Measurements from ENCODE around the gene C17orf58.
"Not testable (repeated sequence)": the region's sequence is repeated elsewhere in the genome, so short reads cannot be mapped to it uniquely, and the experiment has no call there.

The C17orf58 gene

GRCh38 chr17:67996301-67997171 is at the start of gene C17orf58:
Gene C17orf58 (minus strand): TSS chr17:67996469. CDS start chr17:67996198, 271 bp downstream.
- DNase-seq (ENCODE audit: low spot score): not testable (repeated sequence)

GRCh38 chr17:68036304-68037147 is 40.3 kb upstream of the C17orf58 start:
- no peak for DNase-seq (ENCODE audit: low spot score)

DNA sequence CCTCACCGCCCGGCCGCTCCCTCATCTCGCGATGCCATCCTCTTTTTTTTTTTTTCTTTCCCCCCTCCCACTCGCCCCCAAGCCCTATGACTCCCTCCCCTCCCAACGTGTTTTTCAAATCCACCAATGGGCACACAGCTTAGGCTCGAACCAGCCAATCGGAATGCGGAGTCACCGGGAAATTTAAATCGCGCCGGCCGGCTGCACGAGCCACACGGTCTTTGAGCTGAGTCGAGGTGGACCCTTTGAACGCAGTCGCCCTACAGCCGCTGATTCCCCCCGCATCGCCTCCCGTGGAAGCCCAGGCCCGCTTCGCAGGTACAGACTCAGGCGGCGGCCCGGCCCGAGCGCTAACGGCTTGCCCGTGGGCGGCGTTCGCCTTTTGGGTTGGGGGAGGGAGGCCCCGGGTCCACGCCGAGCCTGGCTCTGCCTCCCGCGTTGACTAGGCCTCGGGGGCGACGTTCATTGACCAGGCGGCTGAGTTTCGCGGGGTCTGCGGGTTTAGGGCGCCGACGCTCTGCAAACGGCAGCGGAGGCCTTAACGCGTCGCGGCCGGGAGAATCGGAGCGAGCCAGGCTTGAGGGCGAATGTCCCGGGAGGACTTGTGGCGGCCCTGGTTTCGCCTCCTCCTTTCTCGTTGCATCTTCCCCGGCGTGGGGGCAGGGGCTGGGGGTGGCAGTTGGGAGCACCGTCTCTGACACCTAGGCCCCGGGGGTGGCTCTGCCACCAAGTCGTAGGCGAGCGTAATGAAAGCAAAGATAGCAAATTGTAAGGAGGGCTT is 39.4 kb upstream of the C17orf58 start, which contains the start of gene KPNA2:
TSS of gene KPNA2 (plus strand) at position 213 of the 781 bp plus-strand sequence. CDS start 1,398 bp downstream, outside the sequence.
- DNase-seq (ENCODE audit: low spot score): peak; percentile 97

DNA sequence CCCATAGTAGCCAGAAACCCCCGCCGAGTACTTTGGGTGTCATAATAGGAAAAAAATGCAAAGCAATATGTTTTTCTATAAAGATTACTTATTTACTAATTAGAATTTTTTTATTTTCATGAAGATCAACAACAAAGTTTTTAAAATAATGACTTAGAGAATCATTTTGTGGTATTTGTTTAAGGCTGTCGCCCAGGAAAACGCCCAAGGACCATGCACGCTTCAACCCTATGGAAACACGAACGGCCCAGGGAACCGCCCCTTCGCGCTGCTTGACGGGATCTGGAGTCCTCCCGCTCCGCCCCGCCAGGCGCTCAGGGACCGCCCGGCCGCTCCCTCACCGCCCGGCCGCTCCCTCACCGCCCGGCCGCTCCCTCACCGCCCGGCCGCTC is 38.9 kb upstream of the C17orf58 start:
- DNase-seq (ENCODE audit: low spot score): no peak

- DNase-seq (ENCODE audit: low spot score): peak; percentile 18
Observed at GRCh38 chr17:68034452-68034776, 38.1 kb upstream of the C17orf58 start.

DNA sequence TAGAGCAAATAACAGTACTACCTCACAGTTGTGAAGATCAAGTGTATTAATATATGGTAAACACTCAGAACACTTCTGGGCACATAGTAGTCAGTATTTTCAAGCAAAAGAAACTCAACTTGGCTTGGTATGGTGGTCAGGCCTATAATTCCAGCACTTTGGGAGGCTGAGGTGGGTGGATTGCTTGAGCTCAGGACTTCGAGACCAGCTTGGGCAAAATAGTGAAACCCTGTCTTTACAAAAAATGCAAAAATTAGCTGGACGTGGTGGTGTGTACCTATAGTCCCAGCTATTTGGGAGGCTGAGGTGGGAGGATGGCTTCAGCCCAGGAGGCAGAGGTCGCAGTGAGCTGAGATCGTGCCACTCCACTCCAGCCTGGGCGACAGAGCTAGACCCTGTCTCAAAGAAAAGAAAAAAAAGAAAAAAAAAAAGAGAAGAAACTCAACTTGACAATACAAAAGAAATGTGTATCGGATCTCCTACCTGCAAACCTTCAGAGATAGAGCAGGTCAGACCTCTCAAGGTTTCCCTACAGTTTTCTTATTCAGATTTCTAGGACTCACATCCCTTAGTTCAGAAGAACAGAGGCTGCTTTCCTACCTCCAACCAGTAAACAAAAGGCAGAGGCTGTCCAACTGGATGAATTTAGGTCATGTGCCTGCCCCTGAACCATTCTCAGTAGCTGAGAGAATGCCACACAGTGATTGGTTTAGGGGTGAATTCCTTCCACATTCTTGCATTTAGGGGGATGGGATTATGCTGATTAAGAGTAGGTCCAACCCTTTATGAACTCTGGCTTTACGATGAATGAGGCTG is 37.6 kb upstream of the C17orf58 start:
- peak; percentile 53 for DNase-seq (ENCODE audit: low spot score)

DNA sequence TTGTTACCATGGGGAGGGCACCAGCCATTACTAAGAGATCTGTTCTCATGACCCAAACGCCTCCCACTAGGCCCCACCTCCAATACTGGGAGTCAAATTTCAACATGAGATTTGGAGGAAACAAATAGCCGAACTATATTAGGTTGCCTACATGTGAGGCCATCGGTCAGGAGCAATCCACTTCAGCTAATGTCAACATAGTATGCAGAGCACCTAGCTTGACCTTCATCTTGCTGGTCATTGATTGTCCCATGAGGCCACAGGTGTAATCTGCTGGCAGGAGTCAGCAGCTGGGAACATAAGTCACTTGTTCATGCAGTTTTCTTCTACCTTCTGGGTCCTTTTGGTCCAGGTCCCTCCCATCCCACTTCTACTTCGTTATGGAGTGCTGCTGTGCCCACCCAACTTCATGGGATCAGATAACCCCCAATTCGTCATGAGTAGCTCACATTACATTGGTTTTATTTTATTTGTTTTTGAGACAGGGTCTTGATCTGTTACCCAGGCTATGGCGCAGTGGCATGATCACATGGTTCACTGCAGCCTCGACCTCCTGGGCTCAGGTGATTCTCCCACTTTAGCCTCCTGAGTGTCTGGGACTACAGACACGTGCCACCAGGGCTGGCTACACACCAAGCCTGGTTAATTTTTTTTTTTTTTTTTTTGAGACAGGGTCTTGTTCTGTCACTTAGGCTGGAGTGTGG is 33.4 kb upstream of the C17orf58 start:
- DNase-seq (ENCODE audit: low spot score): no peak

- not testable (repeated sequence) for DNase-seq (ENCODE audit: low spot score)
Observed at GRCh38 chr17:68022547-68022946, 26.3 kb upstream of the C17orf58 start.

DNA sequence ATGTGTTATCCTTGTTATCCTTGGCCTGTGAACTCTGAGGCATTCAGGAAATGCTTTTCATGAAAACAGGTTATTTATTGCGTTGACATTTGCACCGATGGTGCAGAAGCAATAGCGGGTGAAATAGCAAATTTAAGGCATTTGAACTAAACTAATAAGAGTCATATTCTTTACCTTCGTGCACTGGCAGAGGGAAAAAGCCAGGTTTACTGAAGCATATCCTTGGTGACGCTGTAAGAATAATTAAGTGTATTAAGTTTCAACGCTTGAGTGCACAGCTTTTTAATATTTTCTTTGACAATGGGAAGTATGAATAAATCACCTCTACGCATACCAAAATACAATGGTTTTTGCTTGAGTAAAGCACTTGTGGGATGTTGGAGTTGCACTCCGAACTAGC is 25.7 kb upstream of the C17orf58 start:
- no peak for DNase-seq (ENCODE audit: low spot score)

DNA sequence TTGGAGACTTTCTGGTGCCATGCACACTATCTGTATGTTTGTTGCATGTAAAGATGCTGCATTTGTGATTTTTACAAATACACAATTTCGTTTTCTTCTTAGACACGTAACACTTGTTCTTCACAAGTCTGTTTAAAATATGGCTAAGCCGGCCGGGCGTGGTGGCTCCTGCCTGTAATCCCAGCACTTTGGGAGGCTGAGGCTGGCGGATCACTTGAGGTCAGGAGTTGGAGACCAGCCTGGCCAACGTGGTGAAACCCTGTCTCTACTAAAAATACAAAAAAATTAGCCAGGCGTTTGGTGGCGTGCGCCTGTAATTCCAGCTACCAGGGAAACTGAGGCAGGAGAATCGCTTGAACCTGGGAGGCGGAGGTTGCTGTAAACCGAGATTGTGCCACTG is 24.5 kb upstream of the C17orf58 start:
- not testable (repeated sequence) for DNase-seq (ENCODE audit: low spot score)

GRCh38 chr17:68020409-68020756 is 24.1 kb upstream of the C17orf58 start:
- no peak for DNase-seq (ENCODE audit: low spot score)

- DNase-seq (ENCODE audit: low spot score): peak; percentile 95
Observed at GRCh38 chr17:68019675-68020408, 23.6 kb upstream of the C17orf58 start.

DNA sequence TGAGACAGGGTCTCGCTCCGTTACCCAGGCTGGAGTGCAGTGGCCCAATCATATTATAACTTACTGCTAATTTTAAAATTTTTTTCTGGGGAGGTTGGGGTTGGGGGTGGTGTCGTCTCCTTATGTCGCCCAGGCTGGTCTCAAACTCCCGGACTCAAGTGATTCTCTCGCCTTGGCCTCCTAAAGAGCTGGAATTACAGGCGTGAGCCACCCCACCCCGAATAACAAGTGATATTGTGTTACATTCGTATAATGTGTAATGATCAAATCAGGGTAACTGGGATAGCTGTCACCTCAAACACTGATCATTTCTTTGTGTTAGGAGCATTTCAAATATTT is 23.0 kb upstream of the C17orf58 start:
- DNase-seq (ENCODE audit: low spot score): no peak

DNA sequence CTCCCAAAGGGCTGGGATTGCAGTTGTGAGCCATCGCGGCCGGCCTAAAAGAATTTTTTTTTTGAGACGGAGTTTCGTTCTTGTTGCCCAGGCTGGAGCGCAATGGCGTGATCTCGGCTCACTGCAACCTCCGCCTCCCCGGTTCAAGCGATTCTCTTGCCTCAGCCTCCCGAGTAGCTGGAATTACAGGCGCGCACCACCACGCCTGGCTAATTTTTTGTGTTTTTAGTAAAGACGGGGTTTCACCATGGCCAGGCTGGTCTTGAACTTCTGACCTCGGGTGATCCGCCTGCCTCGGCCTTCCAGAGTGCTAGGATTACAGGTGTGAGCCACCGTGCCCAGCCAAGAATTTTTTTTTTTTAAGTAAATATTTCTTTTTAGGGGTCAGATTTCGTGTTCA is 22.2 kb upstream of the C17orf58 start:
- DNase-seq (ENCODE audit: low spot score): not testable (repeated sequence)

DNA sequence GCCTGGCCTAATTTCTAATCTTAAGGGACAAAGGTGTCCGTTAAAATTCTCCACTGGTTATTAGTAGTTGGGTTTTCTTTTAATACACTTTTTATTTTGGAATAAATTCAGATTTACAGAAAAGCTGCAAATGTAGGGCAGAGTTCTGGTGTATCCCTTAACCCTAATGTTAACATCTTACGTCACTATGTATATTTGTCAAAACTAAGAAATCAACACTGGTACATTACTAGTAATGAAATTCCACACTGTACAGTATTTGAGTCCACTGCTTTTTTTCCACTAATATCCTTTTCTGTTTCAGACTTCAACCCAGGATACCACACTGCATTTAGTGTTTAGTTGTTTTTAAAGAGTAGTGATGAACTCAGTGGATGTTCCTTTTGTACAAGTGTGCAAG is 20.6 kb upstream of the C17orf58 start:
- DNase-seq (ENCODE audit: low spot score): no peak

DNA sequence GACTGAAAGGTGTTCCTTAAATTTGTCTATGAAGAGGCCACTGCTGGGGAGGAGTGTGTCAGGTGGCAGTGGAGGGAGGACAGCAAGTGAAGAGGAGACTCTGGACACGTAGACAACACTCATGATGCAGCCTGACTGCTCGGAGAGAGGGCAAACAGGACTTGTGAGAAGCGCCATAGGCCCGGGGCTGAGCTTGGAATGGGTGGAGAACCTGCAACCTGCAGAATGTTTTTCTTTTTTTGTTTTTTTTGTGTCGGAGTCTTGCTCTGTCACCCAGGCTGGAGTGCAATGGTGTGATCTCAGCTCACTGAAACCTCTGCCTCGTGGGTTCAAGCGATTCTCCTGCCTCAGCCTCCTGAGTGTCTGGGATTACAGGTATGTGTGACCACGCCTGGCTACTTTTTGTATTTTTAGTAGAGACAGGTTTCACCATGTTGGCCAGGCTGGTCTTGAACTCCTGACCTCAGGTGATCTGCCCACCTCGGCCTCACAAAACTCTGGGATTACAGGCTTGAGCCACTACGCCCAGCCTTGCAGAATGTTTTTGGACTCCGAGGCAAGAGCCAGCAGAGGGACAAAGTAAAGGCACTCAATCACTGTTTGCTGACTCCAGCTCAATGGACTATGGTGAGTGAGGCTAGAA is 18.9 kb upstream of the C17orf58 start:
- DNase-seq (ENCODE audit: low spot score): no peak

GRCh38 chr17:68013385-68013784 is 17.1 kb upstream of the C17orf58 start:
- DNase-seq (ENCODE audit: low spot score): no peak

DNA sequence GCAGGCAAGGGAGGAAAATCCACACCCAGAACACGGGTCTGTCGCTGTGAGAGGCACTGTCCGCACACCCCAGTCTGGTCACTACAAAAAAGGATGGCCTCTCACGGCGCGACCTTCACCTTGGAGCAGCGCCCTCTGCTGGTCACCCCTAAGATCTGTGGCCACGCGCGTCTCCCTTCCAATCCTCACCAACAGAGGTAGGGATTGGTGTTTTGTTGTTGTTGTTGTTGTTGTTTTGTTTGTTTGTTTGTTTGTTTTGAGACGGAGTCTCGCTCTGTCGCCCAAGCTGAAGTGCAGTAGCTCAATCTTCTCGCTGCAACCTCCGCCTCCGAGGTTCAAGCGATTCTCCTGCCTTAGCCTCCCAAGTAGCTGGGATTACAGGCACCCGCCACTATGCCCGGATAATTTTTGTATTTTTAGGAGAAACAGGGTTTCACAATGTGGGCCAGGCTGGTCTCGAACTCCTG is 15.0 kb upstream of the C17orf58 start:
- DNase-seq (ENCODE audit: low spot score): peak; percentile 23

- DNase-seq (ENCODE audit: low spot score): no peak
Observed at GRCh38 chr17:68006797-68007196, 10.5 kb upstream of the C17orf58 start.

DNA sequence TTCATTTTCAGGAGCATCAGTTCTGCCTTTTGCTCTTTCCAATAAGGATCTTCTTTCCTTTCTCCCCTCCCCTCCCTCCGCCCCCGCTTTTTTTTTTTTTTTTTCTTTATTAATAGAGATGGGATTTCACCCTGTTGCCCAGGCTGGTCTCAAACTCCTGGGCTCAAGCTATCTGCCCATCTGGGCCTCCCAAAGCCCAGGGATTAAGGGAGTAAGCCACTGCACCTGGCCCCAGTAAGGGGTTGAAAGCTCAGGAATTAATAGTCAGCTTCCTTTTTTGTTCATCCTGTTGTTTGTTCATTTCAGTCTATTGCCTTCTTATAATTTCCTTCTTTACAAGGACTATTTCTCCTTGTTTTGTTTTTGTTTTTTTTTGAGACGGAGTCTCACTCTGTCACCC is 7.9 kb upstream of the C17orf58 start:
- no peak for DNase-seq (ENCODE audit: low spot score)
